GM12865 (cell line): ENCODE measurements around the gene C18orf32.

ENCODE experiments used
- DNase-seq: peaks from one replicate; pipeline ENCODE4 v3.0.0; 2010; ENCODE audit warnings: low read depth
- H3K4me3 ChIP-seq: 2 replicates; pipeline ENCODE4 v1.5.1; 2011; ENCODE audit warnings: mild to moderate bottlenecking, low read depth, low read length, control low read depth
- TF ChIP-seq, protein P1 (sequence below): IDR thresholded peaks from 2 replicates; pipeline ENCODE4 v1.5.1; 2011; ENCODE audit warnings: low read length, control low read depth, low read depth, inconsistent platforms; ENCODE audit not compliant: insufficient read depth; ENCODE audit errors: missing control alignments

C18orf32 gene

DNA sequence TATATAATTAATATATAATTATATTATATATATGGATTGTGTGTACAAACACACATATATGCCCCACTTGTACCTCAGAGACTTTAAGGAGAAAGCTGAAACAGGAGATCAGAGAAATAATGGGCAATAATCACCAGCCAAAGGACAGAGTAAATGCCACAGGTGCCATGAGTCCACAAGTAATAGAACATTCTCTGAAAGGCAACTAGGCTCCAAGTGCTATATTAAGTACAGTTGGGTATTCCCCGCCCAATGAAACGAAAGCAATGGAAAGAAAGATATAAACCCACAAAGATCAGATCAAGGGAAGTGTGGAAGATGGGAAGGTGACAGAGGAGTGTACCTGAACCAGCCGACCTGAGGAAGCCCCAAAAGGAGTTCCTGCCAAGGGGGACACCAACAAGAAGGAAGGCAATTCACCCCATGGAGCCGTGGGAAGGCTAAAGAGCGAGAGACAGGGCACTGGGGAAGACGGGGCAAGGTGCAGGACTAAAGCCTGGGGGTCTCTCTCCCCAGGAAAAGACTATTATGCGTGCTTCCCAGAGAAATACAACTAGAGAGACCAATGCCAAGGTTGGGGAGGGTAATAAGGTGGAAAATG lies 45.6 kb downstream of the C18orf32 start:
- no peak overlapping the region for H3K4me3 ChIP-seq
- TF ChIP-seq, protein P1, sequence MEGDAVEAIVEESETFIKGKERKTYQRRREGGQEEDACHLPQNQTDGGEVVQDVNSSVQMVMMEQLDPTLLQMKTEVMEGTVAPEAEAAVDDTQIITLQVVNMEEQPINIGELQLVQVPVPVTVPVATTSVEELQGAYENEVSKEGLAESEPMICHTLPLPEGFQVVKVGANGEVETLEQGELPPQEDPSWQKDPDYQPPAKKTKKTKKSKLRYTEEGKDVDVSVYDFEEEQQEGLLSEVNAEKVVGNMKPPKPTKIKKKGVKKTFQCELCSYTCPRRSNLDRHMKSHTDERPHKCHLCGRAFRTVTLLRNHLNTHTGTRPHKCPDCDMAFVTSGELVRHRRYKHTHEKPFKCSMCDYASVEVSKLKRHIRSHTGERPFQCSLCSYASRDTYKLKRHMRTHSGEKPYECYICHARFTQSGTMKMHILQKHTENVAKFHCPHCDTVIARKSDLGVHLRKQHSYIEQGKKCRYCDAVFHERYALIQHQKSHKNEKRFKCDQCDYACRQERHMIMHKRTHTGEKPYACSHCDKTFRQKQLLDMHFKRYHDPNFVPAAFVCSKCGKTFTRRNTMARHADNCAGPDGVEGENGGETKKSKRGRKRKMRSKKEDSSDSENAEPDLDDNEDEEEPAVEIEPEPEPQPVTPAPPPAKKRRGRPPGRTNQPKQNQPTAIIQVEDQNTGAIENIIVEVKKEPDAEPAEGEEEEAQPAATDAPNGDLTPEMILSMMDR = no peak
- DNase-seq = no peak

DNA sequence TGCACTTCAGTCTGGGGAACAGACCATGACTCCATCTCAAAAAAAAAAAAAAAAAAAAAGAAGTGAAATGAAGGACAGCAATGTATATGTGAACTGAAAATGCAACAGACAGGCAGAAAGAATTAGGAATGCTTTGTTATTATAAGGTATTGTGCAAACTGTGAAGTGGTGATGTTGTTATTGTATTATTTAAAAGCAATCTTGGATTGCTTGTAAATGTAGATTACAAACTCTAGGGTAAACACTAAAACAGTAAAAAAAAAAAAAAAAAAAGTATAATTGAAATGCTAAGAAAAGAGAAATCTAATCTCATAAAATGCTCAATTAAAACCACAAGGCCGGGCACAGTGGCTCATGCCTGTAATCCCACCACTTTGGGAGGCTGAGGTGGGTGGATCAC lies 51.9 kb downstream of the C18orf32 start:
- TF ChIP-seq, protein P1 = no peak
- no peak overlapping the region for H3K4me3 ChIP-seq
- DNase-seq = no peak

DNA sequence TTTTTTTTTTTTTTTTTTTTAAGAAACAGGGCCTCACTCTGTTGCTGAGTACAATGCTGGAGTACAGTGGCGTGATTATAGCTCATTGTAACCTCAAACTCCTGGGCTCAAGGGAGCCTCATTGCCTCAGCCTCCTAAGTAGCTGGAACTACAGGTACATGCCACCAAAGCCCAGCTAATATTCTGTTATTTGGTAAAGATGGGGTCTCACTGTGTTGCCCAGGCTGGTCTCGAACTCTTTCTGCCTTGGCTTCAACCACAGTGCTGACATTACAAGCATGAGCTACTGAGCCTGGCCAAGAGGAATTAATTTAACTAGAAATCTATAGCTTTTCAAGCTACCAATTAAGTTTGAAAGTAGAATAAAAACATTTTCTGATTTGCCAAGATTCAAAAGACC lies 54.4 kb downstream of the C18orf32 start:
- DNase-seq = no peak
- TF ChIP-seq, protein P1 = no peak

DNA sequence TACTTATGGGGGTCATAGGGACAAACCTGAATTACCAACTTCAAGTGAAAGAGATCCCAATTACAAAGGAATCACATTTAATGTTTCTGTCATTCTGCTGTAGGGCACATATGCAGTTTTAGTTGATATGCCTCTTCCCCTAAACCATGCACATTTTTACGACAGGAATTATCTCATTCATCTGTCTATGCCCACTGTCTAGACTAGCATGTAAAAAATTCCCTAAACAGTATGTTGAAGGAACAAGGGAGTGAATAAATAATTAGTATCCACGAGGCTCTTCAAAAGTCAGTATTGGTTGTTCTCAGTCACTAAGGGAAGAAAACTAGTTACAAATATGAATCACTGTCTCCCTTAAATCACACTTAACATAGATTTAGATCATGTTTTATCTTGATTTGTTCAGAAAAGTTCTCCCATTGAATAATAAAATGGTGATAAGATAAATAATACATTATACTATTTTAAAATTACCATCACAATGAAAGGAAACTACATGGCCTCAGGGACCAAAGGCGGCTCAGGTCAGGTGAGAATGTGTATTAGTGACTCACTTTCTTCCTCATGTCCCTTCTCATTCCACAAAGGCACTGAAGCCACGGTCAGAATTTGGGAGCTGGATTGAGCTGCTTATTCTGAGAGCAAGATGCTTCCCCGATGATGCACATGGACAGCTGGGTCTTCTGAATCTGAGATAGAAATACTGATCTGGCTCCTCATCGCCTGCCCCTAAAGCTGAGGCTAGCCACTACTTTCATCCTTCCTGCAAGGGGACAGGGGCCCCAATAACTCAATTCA lies 55.7 kb downstream of the C18orf32 start:
- no peak for DNase-seq
- no peak overlapping the region for H3K4me3 ChIP-seq
- TF ChIP-seq, protein P1 = no peak

More for the DNA sequence above, 54.4 kb downstream of the C18orf32 start:
- no peak overlapping the region for H3K4me3 ChIP-seq
